Activated CD8-positive, alpha-beta memory T cell treated with anti-CD3 and anti-CD28 coated beads for 36 hours (primary cell): ENCODE results near the gene SDR39U1. TPM values are rescaled to one million over a fixed set of nuclear protein-coding genes. Genes with fewer than 3 reads are reported as not detected.

ENCODE experiments used
- total RNA-seq, 2 experiments: library from RNA; stranded (reverse); gene quantifications; one replicate each; pipeline ENCODE4 v1.2.3, GENCODE V29; 2021

SDR39U1 gene
- total RNA-seq, 2 experiments from 2014 or later = 53.2 to 59.0 TPM

Other genes starting within 250 kb of the SDR39U1 start
- 10 to 100 TPM; 30.6 to 30.7 TPM for gene TM9SF1, start 247.3 kb downstream of the SDR39U1 start, total RNA-seq
- under 1 TPM; 0.27 TPM for gene TSSK4, start 237.1 kb downstream of the SDR39U1 start, total RNA-seq
- gene CHMP4A, start 229.3 kb downstream of the SDR39U1 start, total RNA-seq = 10 to 100 TPM; 73.7 to 75.8 TPM
- gene MDP1, start 226.7 kb downstream of the SDR39U1 start, total RNA-seq = 10 to 100 TPM; 14.9 to 17.4 TPM
- 100 to 1,000 TPM; 220 to 231 TPM for gene NEDD8, start 210.4 kb downstream of the SDR39U1 start, total RNA-seq
- gene GMPR2, start 209.8 kb downstream of the SDR39U1 start, total RNA-seq = 10 to 100 TPM; 39.9 to 45.7 TPM
- gene TINF2, start 200.2 kb downstream of the SDR39U1 start, total RNA-seq = 10 to 100 TPM; 82.1 to 93.1 TPM
- gene TGM1, start 179.6 kb downstream of the SDR39U1 start, total RNA-seq = 1 to 10 TPM; 2.6 to 3.2 TPM
- 10 to 100 TPM; 33.0 to 37.9 TPM for gene RABGGTA, start 171.2 kb downstream of the SDR39U1 start, total RNA-seq
- gene DHRS1, start 143.0 kb downstream of the SDR39U1 start, total RNA-seq = 1 to 10 TPM; 7.8 to 9.0 TPM
- gene NOP9, start 142.9 kb downstream of the SDR39U1 start, total RNA-seq = 10 to 100 TPM; 46.1 to 49.3 TPM
- 10 to 100 TPM; 14.2 to 14.4 TPM for gene CIDEB, start 134.8 kb downstream of the SDR39U1 start, total RNA-seq
- gene LTB4R2, start 132.6 kb downstream of the SDR39U1 start, total RNA-seq = 10 to 100 TPM in 1 of 2 experiments, 1 to 10 TPM in 1; 9.3 to 10.4 TPM
- gene LTB4R, start 131.3 kb downstream of the SDR39U1 start, total RNA-seq = 10 to 100 TPM; 12.5 to 13.7 TPM
- 1 to 10 TPM in 1 of 2 experiments, under 1 TPM in 1; 0.78 to 1.3 TPM for gene ADCY4, start 107.7 kb downstream of the SDR39U1 start, total RNA-seq
- gene RIPK3, start 102.8 kb downstream of the SDR39U1 start, total RNA-seq = 1 to 10 TPM; 8.2 to 9.7 TPM
- under 1 TPM; 0.78 to 0.93 TPM for gene NFATC4, start 74.6 kb downstream of the SDR39U1 start, total RNA-seq
- gene NYNRIN, start 43.8 kb downstream of the SDR39U1 start, total RNA-seq = under 1 TPM; 0.06 TPM
- 1 to 10 TPM; 8.1 to 8.9 TPM for gene CBLN3, start 13.1 kb downstream of the SDR39U1 start, total RNA-seq
- 10 to 100 TPM; 53.4 to 57.9 TPM for gene KHNYN, start 12.8 kb downstream of the SDR39U1 start, total RNA-seq
- not detected for gene CMA1, start 65.5 kb upstream of the SDR39U1 start, total RNA-seq
- gene CTSG, start 133.5 kb upstream of the SDR39U1 start, total RNA-seq = not detected
- gene GZMH, start 166.9 kb upstream of the SDR39U1 start, total RNA-seq = 100 to 1,000 TPM; 151 to 156 TPM
- 1,000 to 10,000 TPM; 6,616 to 6,714 TPM for gene GZMB, start 191.4 kb upstream of the SDR39U1 start, total RNA-seq